Measurements from ENCODE around the gene PPM1D.
"Not testable (repeated sequence)": the region's sequence is repeated elsewhere in the genome, so short reads cannot be mapped to it uniquely, and the experiment has no call there.

The PPM1D gene

GRCh38 chr17:60602385-60602742, 2.4 kb downstream of the PPM1D start:
- no peaks in the 10 kb centered on the region for H3K36me3 ChIP-seq (ENCODE audit: insufficient read depth, insufficient read length, low read length)
- H3K9me3 ChIP-seq (ENCODE audit: insufficient read depth, low read length): no peaks in the 10 kb centered on the region
- no peak for DNase-seq (ENCODE audit: low read depth, low spot score)
- peaks cover 3% of the 10 kb centered on the region for H3K4me1 ChIP-seq (ENCODE audit: insufficient read depth, insufficient read length)
- H3K9ac ChIP-seq (ENCODE audit: insufficient read length, low read depth): peak overlapping the region; percentile 97
- TF ChIP-seq SUZ12 (IDR thresholded peaks at IDR 0.05; ENCODE audit: extremely low read depth, insufficient read depth, insufficient read length) (no peak), ZNF274 (IDR thresholded peaks at IDR 0.05; ENCODE audit: low read depth, low read length) (no peak), YY1 (IDR thresholded peaks at IDR 0.05; ENCODE audit: insufficient read depth, insufficient read length) (no peak)
- H3K4me3 ChIP-seq (ENCODE audit: insufficient read length, low read depth): peak overlapping the region; percentile 94
- no peaks in the 10 kb centered on the region for H3K27me3 ChIP-seq (ENCODE audit: insufficient read depth, insufficient read length)

DNA sequence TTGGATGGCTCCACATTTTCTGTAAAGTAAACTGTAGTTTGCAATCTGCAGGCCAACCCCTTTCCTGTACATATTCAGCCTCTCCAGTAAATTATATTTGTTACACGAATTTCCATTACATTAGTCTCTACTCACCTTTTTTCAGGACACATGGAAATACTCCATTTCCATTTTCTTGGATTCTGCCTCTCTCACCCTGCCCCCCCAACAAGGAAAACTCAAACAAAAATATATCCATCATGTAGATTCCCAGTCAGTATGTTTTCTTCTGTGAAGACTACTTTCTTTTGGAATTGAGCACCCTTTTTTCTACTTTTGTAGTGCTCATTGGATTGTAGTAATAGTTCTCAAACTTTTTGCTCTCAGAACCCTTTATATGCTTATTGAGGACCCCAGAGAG, 2.9 kb downstream of the PPM1D start:
- Histone ChIP-seq H3K27me3 (ENCODE audit: insufficient read depth, insufficient read length) (no peaks in the 10 kb centered on the region), H3K9ac (ENCODE audit: insufficient read length, low read depth) (peak overlapping the region; percentile 11), H3K4me3 (ENCODE audit: insufficient read length, low read depth) (no peak overlapping the region), H3K4me1 (ENCODE audit: insufficient read depth, insufficient read length) (peaks cover 3% of the 10 kb centered on the region), H3K36me3 (ENCODE audit: insufficient read depth, insufficient read length, low read length) (no peaks in the 10 kb centered on the region), H3K9me3 (ENCODE audit: insufficient read depth, low read length) (no peaks in the 10 kb centered on the region)
- DNase-seq (ENCODE audit: low read depth, low spot score): no peak
- no peak for TF ChIP-seq ZNF274 (IDR thresholded peaks at IDR 0.05; ENCODE audit: low read depth, low read length)
- TF ChIP-seq YY1 (IDR thresholded peaks at IDR 0.05; ENCODE audit: insufficient read depth, insufficient read length): no peak
- no peak for TF ChIP-seq SUZ12 (IDR thresholded peaks at IDR 0.05; ENCODE audit: extremely low read depth, insufficient read depth, insufficient read length)

DNA sequence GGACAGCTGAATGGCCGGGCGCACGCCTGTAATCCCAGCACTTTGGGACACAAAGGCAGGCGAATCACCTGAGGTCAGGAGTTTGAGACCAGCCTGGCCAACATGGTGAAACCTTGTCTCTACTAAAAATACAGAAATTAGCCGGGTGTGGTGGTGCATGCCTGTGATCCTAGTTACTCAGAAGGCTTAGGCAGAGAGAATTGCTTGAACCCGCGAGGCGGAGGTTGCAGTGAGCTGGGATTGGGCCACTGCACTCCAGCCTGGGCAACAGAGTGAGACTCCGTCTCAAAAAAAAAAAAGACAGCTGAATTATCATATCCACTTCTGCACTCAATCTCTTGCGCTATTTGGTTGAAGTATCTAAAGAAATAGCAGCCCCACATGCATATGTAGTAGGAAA, 3.5 kb downstream of the PPM1D start:
- H3K27me3 ChIP-seq (ENCODE audit: insufficient read depth, insufficient read length); H3K9me3 ChIP-seq (ENCODE audit: insufficient read depth, low read length); H3K9ac ChIP-seq (ENCODE audit: insufficient read length, low read depth); DNase-seq (ENCODE audit: low read depth, low spot score); H3K36me3 ChIP-seq (ENCODE audit: insufficient read depth, insufficient read length, low read length); H3K4me3 ChIP-seq (ENCODE audit: insufficient read length, low read depth); H3K4me1 ChIP-seq (ENCODE audit: insufficient read depth, insufficient read length): not testable (repeated sequence)

- Histone ChIP-seq H3K4me1 (ENCODE audit: insufficient read depth, insufficient read length) (no peaks in the 10 kb centered on the region), H3K9me3 (ENCODE audit: insufficient read depth, low read length) (no peaks in the 10 kb centered on the region), H3K27me3 (ENCODE audit: insufficient read depth, insufficient read length) (no peaks in the 10 kb centered on the region), H3K9ac (ENCODE audit: insufficient read length, low read depth) (no peak overlapping the region), H3K36me3 (ENCODE audit: insufficient read depth, insufficient read length, low read length) (no peaks in the 10 kb centered on the region), H3K4me3 (ENCODE audit: insufficient read length, low read depth) (no peak overlapping the region)
- no peak for DNase-seq (ENCODE audit: low read depth, low spot score)
- TF ChIP-seq ZNF274 (IDR thresholded peaks at IDR 0.05; ENCODE audit: low read depth, low read length) (no peak), YY1 (IDR thresholded peaks at IDR 0.05; ENCODE audit: insufficient read depth, insufficient read length) (no peak), SUZ12 (IDR thresholded peaks at IDR 0.05; ENCODE audit: extremely low read depth, insufficient read depth, insufficient read length) (no peak)
These were observed 4.8 kb downstream of the PPM1D start for GRCh38 chr17:60604686-60605334.

- no peak for DNase-seq (ENCODE audit: low read depth, low spot score)
- H3K9ac ChIP-seq (ENCODE audit: insufficient read length, low read depth): no peak overlapping the region
- H3K36me3 ChIP-seq (ENCODE audit: insufficient read depth, insufficient read length, low read length): no peaks in the 10 kb centered on the region
- H3K4me3 ChIP-seq (ENCODE audit: insufficient read length, low read depth): no peak overlapping the region
- no peaks in the 10 kb centered on the region for H3K4me1 ChIP-seq (ENCODE audit: insufficient read depth, insufficient read length)
- H3K27me3 ChIP-seq (ENCODE audit: insufficient read depth, insufficient read length): no peaks in the 10 kb centered on the region
- no peak for TF ChIP-seq SUZ12 (IDR thresholded peaks at IDR 0.05; ENCODE audit: extremely low read depth, insufficient read depth, insufficient read length)
- TF ChIP-seq ZNF274 (IDR thresholded peaks at IDR 0.05; ENCODE audit: low read depth, low read length): no peak
- H3K9me3 ChIP-seq (ENCODE audit: insufficient read depth, low read length): no peaks in the 10 kb centered on the region
These were observed 6.0 kb downstream of the PPM1D start for GRCh38 chr17:60606036-60606435.

GRCh38 chr17:60610473-60610872, 10.5 kb downstream of the PPM1D start:
- no peak overlapping the region for H3K4me3 ChIP-seq (ENCODE audit: insufficient read length, low read depth)
- no peaks in the 10 kb centered on the region for H3K36me3 ChIP-seq (ENCODE audit: insufficient read depth, insufficient read length, low read length)
- no peak for DNase-seq (ENCODE audit: low read depth, low spot score)
- H3K9me3 ChIP-seq (ENCODE audit: insufficient read depth, low read length): peaks cover 22% of the 10 kb centered on the region
- no peak overlapping the region for H3K9ac ChIP-seq (ENCODE audit: insufficient read length, low read depth)
- TF ChIP-seq SUZ12 (IDR thresholded peaks at IDR 0.05; ENCODE audit: extremely low read depth, insufficient read depth, insufficient read length) (no peak), ZNF274 (IDR thresholded peaks at IDR 0.05; ENCODE audit: low read depth, low read length) (no peak), YY1 (IDR thresholded peaks at IDR 0.05; ENCODE audit: insufficient read depth, insufficient read length) (no peak)
- no peaks in the 10 kb centered on the region for H3K4me1 ChIP-seq (ENCODE audit: insufficient read depth, insufficient read length)
- no peaks in the 10 kb centered on the region for H3K27me3 ChIP-seq (ENCODE audit: insufficient read depth, insufficient read length)

DNA sequence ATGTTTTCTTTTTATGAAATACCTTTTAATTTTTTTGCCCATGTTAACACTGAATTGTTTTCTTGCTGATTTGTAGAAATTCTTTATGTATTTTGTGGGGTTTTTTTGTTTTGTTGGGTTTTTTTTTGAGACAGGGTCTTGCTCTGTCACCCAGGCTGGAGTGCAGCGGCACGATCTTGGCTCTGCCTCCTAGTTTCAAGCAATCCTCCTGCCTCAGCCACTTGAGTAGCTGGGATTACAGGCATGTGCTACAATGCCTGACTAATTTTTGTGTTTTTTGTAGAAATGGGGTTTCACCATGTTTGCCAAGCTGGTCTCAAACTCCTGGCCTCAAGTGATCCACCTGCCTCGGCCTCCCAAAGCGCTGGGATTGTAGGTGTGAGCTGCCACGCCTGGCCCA, 11.3 kb downstream of the PPM1D start:
- not testable (repeated sequence) for H3K9ac ChIP-seq (ENCODE audit: insufficient read length, low read depth); DNase-seq (ENCODE audit: low read depth, low spot score); H3K4me1 ChIP-seq (ENCODE audit: insufficient read depth, insufficient read length); H3K36me3 ChIP-seq (ENCODE audit: insufficient read depth, insufficient read length, low read length); H3K4me3 ChIP-seq (ENCODE audit: insufficient read length, low read depth); H3K27me3 ChIP-seq (ENCODE audit: insufficient read depth, insufficient read length)
- H3K9me3 ChIP-seq (ENCODE audit: insufficient read depth, low read length): peaks cover 22% of the 10 kb centered on the region

DNA sequence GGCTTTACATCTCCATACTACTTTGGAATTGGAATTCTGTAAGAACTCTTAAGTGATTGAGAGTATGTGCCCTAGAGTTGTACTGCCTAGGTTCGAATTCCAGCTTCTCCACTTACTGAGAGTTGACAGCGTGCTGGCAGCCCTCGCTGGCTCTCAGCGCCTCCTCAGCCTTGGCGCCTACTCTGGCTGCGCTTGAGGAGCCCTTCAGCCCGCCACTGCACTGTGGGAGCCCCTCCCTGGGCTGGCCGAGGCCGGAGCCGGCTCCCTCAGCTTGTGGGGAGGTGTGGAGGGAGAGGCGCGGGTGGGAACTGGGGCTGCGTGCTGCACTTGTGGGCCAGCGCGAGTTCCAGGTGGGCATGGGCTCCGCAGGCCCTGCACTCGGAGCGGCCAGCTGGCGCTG, 13.3 kb downstream of the PPM1D start:
- DNase-seq (ENCODE audit: low read depth, low spot score): no peak
- peaks cover 22% of the 10 kb centered on the region for H3K9me3 ChIP-seq (ENCODE audit: insufficient read depth, low read length)

DNA sequence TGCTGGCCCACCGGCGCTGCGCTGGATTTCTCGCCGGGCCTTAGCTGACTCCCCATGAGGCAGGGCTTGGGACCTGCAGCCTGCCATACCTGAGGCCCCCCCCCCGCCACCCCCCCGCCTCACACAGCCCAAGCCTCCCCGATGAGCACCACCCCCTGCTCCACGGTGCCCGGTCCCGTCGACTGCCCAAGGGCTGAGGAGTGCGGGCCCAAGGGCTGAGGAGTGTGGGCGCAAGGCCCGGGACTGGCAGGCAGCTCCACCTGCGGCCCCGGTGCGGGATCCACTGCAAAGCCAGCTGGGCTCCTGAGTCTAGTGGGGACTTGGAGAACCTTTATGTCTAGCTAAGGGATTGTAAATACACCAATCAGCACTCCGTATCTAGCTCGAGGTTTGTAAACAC, 13.8 kb downstream of the PPM1D start:
- H3K4me3 ChIP-seq (ENCODE audit: insufficient read length, low read depth); H3K36me3 ChIP-seq (ENCODE audit: insufficient read depth, insufficient read length, low read length); DNase-seq (ENCODE audit: low read depth, low spot score); H3K9ac ChIP-seq (ENCODE audit: insufficient read length, low read depth); H3K27me3 ChIP-seq (ENCODE audit: insufficient read depth, insufficient read length); H3K4me1 ChIP-seq (ENCODE audit: insufficient read depth, insufficient read length): not testable (repeated sequence)
- H3K9me3 ChIP-seq (ENCODE audit: insufficient read depth, low read length): peaks cover 22% of the 10 kb centered on the region

More for the DNA sequence above, 13.3 kb downstream of the PPM1D start:
- no peaks in the 10 kb centered on the region for H3K36me3 ChIP-seq (ENCODE audit: insufficient read depth, insufficient read length, low read length)
- no peak for TF ChIP-seq ZNF274 (IDR thresholded peaks at IDR 0.05; ENCODE audit: low read depth, low read length)
- no peak for TF ChIP-seq SUZ12 (IDR thresholded peaks at IDR 0.05; ENCODE audit: extremely low read depth, insufficient read depth, insufficient read length)
- no peak for TF ChIP-seq YY1 (IDR thresholded peaks at IDR 0.05; ENCODE audit: insufficient read depth, insufficient read length)
- no peaks in the 10 kb centered on the region for H3K4me1 ChIP-seq (ENCODE audit: insufficient read depth, insufficient read length)
- H3K4me3 ChIP-seq (ENCODE audit: insufficient read length, low read depth): no peak overlapping the region
- H3K9ac ChIP-seq (ENCODE audit: insufficient read length, low read depth): no peak overlapping the region
- no peaks in the 10 kb centered on the region for H3K27me3 ChIP-seq (ENCODE audit: insufficient read depth, insufficient read length)

DNA sequence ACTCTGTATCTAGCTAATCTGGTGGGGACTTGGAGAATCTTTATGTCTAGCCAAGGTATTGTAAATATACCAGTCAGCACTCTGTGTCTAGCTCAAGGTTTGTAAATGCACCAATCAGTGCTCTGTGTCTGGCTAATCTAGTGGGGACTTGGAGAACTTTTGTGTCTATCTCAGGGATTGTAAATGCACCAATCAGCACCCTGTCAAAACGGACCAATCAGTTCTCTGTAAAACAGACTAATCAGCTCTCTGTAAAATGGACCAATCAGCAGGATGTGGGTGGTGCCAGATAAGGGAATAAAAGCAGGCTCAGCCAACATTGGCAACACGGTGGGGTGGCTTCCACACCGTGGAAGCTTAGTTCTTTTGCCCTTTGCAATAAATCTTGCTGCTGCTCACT, 14.3 kb downstream of the PPM1D start:
- not testable (repeated sequence) for H3K9ac ChIP-seq (ENCODE audit: insufficient read length, low read depth); DNase-seq (ENCODE audit: low read depth, low spot score); H3K36me3 ChIP-seq (ENCODE audit: insufficient read depth, insufficient read length, low read length); H3K4me1 ChIP-seq (ENCODE audit: insufficient read depth, insufficient read length); H3K27me3 ChIP-seq (ENCODE audit: insufficient read depth, insufficient read length); H3K4me3 ChIP-seq (ENCODE audit: insufficient read length, low read depth)
- peaks cover 22% of the 10 kb centered on the region for H3K9me3 ChIP-seq (ENCODE audit: insufficient read depth, low read length)

All from NT2/D1 (cell line).